A673 (cell line): ENCODE measurements around the gene TEX13A. TPM values are rescaled to one million over a fixed set of nuclear protein-coding genes. Genes with fewer than 3 reads are reported as not detected.

ENCODE experiments used
- BruUV-seq: library from RNA; stranded (reverse); fragments of 400-500 nt; replicated peaks from 2 replicates; lab custom pipeline; 2021; lab: Mats Ljungman, UMichigan
- CTCF ChIA-PET: fragments of 300-600 bp; sonication (Branson Sonifier 250); formaldehyde crosslinking; loops from one replicate; lab custom pipeline; 2022; ENCODE audit warnings: antibody characterized with exemption; lab: Charles Lee
- POLR2A ChIA-PET: fragments of 300-600 bp; sonication (Branson Sonifier 250); formaldehyde crosslinking; loops from one replicate; lab custom pipeline; 2022; ENCODE audit warnings: antibody characterized with exemption; ENCODE audit not compliant: low non-redundant PET; lab: Charles Lee
- DNase-seq: peaks from one replicate; pipeline ENCODE4 v3.0.0-alpha.2; 2015; ENCODE audit warnings: low spot score
- H3K27ac ChIP-seq: fragments of 200-600 bp; sonication (generic); 2 replicates; pipeline ENCODE4 v1.5.1; 2016; ENCODE audit warnings: mixed run types, low read depth, mild to moderate bottlenecking, mixed read lengths, antibody characterized with exemption, low read length; ENCODE audit not compliant: poor library complexity, severe bottlenecking
- H3K27me3 ChIP-seq: fragments of 200-600 bp; sonication (generic); replicated peaks from 2 replicates; pipeline ENCODE4 v1.6.1; 2017; ENCODE audit warnings: mixed run types, low read depth, mild to moderate bottlenecking, mixed read lengths, antibody characterized with exemption, low read length; ENCODE audit not compliant: insufficient read depth, poor library complexity
- H3K36me3 ChIP-seq: fragments of 200-600 bp; sonication (generic); 2 replicates; pipeline ENCODE4 v1.6.1; 2016; ENCODE audit warnings: mixed run types, mild to moderate bottlenecking, mixed read lengths, antibody characterized with exemption, low read length; ENCODE audit not compliant: insufficient read depth, poor library complexity, severe bottlenecking
- H3K4me1 ChIP-seq: fragments of 200-600 bp; sonication (generic); 2 replicates; pipeline ENCODE4 v1.6.1; 2017; ENCODE audit warnings: mixed run types, mild to moderate bottlenecking, mixed read lengths, antibody characterized with exemption, low read length; ENCODE audit not compliant: insufficient read depth, poor library complexity, severe bottlenecking
- H3K4me3 ChIP-seq: fragments of 200-600 bp; sonication (generic); 2 replicates; pipeline ENCODE4 v1.5.1; 2016; ENCODE audit warnings: low read depth, mixed run types, mild to moderate bottlenecking, mixed read lengths, low read length; ENCODE audit not compliant: poor library complexity, severe bottlenecking
- H3K9me3 ChIP-seq: fragments of 200-600 bp; sonication (generic); 2 replicates; pipeline ENCODE4 v1.6.1; 2016; ENCODE audit warnings: mixed run types, low read depth, mild to moderate bottlenecking, mixed read lengths, antibody characterized with exemption, low read length; ENCODE audit not compliant: poor library complexity, severe bottlenecking
- CTCF ChIP-seq: fragments of 300-800, 200-600 bp; sonication (generic); conservative IDR thresholded peaks from 2 replicates; pipeline ENCODE4 v1.5.1; 2017; ENCODE audit warnings: low read depth, mild to moderate bottlenecking, antibody characterized with exemption, low read length, moderate library complexity, mixed read lengths
- EZH2 ChIP-seq: fragments of 200-600 bp; sonication (generic); IDR thresholded peaks from 2 replicates; pipeline ENCODE4 v1.6.1; 2017; ENCODE audit warnings: borderline replicate concordance, low read depth, mild to moderate bottlenecking, mixed read lengths, antibody characterized with exemption, low read length; ENCODE audit not compliant: poor library complexity, severe bottlenecking
- intact Hi-C: fragments of 100-400 bp; cut with micrococcal nuclease; formaldehyde crosslinking; loops from one replicate; pipeline ENCODE4 v1.10.0; 2022; ENCODE audit not compliant: unreplicated experiment
- total RNA-seq: library from RNA; stranded (reverse); gene quantifications from 2 replicates; pipeline ENCODE4 v1.2.3, GENCODE V29; 2021

Gene TEX13A
- total RNA-seq, 1 experiment from 2014 or later = not detected

GRCh38 chrX:105266456-105266855 lies 46.0 kb upstream of the TEX13A start:
- intact Hi-C loops = no loop called here
- TF ChIP-seq EZH2 (no peak), CTCF (no peak)
- Histone ChIP-seq H3K27ac (no peak overlapping the region), H3K4me1 (no peaks in the 10 kb centered on the region), H3K27me3 (no peaks in the 10 kb centered on the region), H3K4me3 (no peak overlapping the region), H3K9me3 (no peaks in the 10 kb centered on the region), H3K36me3 (no peaks in the 10 kb centered on the region)
- ChIA-PET POLR2A (no interaction called here), CTCF (no interaction called here)
- DNase-seq = no peak
- BruUV-seq = no TSS peak

DNA sequence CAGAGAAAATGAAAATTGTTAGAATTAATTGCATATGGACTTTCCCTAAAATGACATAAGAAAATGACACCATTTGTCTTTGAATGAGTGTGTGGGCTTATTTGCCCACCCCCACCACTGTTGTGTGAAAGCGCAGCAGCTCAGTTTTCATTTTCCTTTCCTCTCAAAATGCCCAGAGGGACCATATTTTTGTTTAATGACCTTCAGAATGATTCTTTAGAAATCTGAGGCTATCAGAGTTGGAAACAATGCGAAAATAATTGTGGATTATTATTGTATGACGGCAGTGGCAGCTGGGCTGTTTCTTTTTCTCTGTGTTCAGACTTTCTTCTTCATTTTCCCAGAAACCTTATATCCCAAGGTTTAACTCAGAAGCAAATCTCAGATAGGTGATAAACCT lies 44.6 kb upstream of the TEX13A start:
- BruUV-seq = no TSS peak
- CTCF ChIA-PET = no interaction called here
- H3K9me3 ChIP-seq = no peaks in the 10 kb centered on the region
- DNase-seq = no peak
- POLR2A ChIA-PET = no interaction called here
- no peak for TF ChIP-seq CTCF
- TF ChIP-seq EZH2 = no peak
- no peaks in the 10 kb centered on the region for H3K36me3 ChIP-seq
- H3K4me3 ChIP-seq = no peak overlapping the region
- no peaks in the 10 kb centered on the region for H3K27me3 ChIP-seq
- intact Hi-C loops = no loop called here
- no peak overlapping the region for H3K27ac ChIP-seq
- no peaks in the 10 kb centered on the region for H3K4me1 ChIP-seq

DNA sequence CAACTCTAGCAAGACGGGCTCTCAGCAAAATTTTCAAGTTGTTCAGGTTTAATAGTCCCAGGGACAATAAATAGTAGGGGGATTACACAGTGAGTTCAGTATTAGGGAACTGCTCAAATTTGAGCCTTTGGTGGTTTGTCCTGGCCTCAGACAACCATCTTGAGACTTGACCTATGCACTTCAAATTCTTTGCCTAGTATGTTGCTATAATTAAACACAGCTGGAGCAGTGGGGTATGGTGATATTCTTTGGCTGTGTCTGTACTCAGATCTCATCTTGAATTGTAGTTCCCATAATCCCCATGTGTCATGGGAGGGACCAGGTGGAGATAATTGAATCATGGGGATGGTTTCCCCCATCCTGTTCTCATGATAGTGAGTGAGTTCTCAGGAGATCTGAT lies 43.3 kb upstream of the TEX13A start:
- no peaks in the 10 kb centered on the region for H3K36me3 ChIP-seq
- ChIA-PET POLR2A (no interaction called here), CTCF (no interaction called here)
- intact Hi-C loops = no loop called here
- H3K4me3 ChIP-seq = no peak overlapping the region
- no peak overlapping the region for H3K27ac ChIP-seq
- no TSS peak for BruUV-seq
- DNase-seq = no peak
- H3K4me1 ChIP-seq = no peaks in the 10 kb centered on the region
- H3K27me3 ChIP-seq = no peaks in the 10 kb centered on the region
- no peak for TF ChIP-seq CTCF
- no peak for TF ChIP-seq EZH2
- no peaks in the 10 kb centered on the region for H3K9me3 ChIP-seq
